HK-2 (cell line): ENCODE results near the gene MGAT5B.
"Not testable (repeated sequence)": the region's sequence is repeated elsewhere in the genome, so short reads cannot be mapped to it uniquely, and the experiment has no call there.

ENCODE experiments used
- DNase-seq: peaks from one replicate; pipeline ENCODE4 v3.0.0-alpha.2; 2018; ENCODE audit not compliant: unreplicated experiment

MGAT5B gene

GRCh38 chr17:76868176-76868668 lies at the start of gene MGAT5B:
TSS of gene MGAT5B (plus strand) at chr17:76868404. CDS start at chr17:76869030, 626 bp downstream.
- DNase-seq, result peak; percentile 81

GRCh38 chr17:76820039-76820438 lies 48.2 kb upstream of the MGAT5B start:
- DNase-seq, result no peak

DNA sequence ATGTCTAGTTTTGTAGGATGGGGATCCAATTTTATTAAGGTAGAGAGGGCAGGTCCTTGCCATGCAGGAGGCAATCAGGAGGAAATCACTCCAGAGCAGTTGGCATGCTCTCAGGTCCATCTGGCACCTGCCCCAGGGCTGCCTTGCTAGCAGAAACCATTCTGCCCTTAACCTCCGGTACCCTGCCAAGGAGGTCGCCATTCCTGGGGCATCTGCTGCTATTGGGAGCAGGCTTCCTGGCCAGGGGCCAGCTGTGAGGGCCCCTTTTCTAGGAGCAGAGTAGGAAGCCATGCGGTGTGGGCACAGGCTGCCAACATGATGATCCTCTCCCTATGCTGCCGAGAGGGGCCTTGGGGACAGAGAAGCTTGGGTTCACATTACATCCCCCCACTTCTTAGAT lies 47.6 kb upstream of the MGAT5B start:
- no peak for DNase-seq

DNA sequence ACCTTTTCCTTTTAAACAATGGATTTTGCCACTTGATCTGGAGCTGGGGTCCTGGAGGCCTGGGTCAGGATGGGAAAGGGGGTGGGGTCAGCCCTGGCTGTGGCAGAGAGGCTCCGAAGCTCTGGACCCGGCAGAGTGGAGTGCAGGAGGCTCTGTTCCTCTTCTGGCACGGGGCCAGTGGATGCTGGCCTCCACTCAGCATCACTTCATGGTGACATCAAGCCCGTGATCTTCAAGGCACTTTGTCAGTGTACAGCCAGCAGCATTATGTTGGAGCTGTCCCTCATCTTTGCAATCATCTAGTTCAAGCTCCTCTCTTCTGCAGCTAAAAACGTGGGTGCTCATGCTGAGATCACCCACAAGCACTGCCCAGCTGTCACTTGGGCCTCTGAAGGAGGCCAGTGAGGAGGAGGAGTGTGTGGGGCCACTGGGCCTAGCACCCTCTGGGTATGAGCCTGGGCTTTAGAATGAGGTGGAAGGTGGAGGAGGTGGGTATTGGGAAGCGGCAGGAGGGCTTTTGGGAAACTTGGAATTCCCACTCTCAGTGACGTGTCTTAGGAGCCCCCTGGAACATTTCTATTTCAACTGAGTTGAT lies 45.9 kb upstream of the MGAT5B start:
- no peak for DNase-seq

- peak; percentile 82 for DNase-seq
Observed at GRCh38 chr17:76824093-76824492, 44.1 kb upstream of the MGAT5B start.

- peak; percentile 47 for DNase-seq
Observed at GRCh38 chr17:76826330-76827068, 41.7 kb upstream of the MGAT5B start.

- no peak for DNase-seq
Observed at GRCh38 chr17:76827736-76828135, 40.5 kb upstream of the MGAT5B start.

- DNase-seq, result no peak
Observed at GRCh38 chr17:76830987-76831715, 37.1 kb upstream of the MGAT5B start.

DNA sequence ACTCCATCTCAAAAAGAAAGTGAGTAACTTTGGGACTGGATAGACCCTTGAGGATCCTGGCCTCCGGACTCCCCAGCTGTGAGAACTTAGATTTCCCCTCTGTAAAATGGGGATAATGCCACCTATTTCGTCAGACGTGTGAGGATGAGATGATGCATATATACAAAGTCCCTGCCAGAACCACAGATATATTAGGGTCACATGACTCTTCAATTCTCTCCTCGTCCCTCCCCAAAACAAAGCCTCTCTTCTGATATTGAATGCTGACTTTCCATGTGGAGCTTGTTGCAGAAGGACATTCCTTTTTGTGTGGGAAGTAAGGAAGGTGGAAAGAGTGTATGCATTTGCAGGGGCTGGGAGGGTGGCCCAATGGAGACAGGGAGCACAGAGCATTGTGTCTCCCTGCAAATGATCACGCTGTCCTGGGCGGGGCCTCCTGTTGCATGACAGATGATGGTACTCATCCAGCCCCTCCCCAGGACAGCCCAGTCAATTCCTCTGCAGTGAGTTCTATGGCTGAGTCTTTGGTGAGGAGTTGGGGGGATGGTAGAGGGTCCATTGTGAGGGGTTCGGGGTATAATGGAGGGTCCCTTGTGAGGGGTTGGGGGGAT lies 35.1 kb upstream of the MGAT5B start:
- no peak for DNase-seq

DNA sequence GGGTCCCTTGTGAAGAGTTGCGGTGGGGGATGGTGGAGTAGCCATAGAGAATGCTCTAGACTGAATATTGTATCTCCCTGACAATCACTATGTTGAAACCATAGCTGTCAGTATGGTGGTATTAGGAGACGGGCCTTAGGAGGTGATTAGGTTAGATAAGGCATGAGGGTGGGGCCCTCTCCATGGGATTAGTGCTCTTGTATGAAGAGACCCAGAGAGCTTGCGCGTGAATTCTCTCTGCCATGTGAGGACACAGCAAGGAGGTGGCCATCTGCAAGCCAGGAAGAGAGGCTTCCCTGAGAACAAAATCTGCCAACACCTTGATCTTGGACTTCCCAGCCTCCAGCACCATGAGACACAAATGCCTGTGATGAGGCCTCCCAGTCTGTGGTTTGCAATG lies 34.5 kb upstream of the MGAT5B start:
- no peak for DNase-seq

- no peak for DNase-seq
Observed at GRCh38 chr17:76834870-76835269, 33.3 kb upstream of the MGAT5B start.

GRCh38 chr17:76840443-76840767 lies 27.8 kb upstream of the MGAT5B start:
- DNase-seq, result no peak

GRCh38 chr17:76840884-76841775 lies 27.1 kb upstream of the MGAT5B start:
- no peak for DNase-seq

DNA sequence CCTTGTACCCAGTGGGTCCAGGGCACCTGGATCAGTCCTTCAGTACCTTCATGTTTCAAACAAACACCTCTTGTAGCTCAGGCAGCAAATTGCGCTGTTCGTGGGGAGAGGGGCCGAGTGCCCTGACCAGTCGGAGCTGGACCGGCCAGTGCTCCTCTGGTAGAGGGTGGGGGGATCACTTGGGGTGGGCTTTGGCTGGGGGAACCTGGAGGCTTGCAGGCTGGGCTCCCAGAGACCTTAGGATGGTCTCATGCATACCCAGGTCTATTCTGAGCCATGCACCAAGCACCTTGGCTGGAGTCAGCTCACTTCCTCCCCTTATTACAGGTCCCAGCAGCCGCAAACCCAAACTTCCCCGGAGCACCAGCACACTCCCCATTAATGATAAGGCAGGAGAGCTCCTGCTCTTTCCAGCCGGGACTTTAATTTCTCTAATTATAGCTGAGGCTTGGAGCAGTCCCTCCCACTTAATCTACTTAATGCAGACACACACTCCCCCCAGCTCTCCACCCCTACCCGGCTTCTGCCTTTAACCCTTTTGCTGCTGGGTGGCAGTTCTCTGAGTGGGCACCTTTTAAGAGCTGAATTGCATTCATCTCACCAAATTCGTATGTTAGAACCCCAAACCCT lies 26.3 kb upstream of the MGAT5B start:
- no peak for DNase-seq

DNA sequence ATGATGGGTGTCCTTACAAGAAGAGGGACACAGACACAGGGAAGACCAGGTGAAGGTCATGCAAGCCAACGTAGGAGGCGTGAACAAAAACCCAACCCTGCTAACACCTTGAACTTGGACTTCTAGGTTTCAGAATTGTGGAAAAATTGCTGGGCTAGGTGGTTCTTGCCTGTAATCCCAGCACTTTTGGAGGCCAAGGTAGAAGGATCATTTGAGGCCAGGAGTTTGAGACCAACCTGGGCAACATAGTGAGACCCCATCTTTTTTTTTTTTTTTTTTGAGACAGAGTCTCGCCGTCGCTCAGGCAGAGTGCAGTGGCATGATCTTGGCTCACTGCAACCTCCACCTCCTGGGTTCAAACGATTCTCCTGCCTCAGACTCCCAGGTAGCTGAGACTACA lies 25.1 kb upstream of the MGAT5B start:
- not testable (repeated sequence) for DNase-seq

- no peak for DNase-seq
Observed at GRCh38 chr17:76843703-76844484, 24.3 kb upstream of the MGAT5B start.

DNA sequence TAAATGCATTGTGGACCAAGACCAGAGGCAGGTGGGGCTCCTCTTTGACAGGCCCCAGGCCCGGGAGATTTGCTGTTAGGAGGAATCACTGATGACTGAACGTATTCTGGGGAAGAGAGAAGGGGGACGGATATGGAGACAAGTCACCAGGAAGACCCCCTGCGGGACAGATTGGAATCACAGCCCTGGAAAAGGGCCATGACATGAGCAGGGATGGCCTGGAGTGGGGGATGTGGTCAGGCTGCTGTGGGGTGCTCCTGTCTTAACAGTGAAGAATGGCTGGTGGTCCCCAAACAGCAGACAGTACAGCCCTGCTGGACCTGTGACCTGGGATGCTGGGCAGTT lies 23.7 kb upstream of the MGAT5B start:
- DNase-seq, result no peak

- DNase-seq, result no peak
Observed at GRCh38 chr17:76844846-76845245, 23.4 kb upstream of the MGAT5B start.

GRCh38 chr17:76845541-76846017 lies 22.6 kb upstream of the MGAT5B start:
- DNase-seq, result no peak

DNA sequence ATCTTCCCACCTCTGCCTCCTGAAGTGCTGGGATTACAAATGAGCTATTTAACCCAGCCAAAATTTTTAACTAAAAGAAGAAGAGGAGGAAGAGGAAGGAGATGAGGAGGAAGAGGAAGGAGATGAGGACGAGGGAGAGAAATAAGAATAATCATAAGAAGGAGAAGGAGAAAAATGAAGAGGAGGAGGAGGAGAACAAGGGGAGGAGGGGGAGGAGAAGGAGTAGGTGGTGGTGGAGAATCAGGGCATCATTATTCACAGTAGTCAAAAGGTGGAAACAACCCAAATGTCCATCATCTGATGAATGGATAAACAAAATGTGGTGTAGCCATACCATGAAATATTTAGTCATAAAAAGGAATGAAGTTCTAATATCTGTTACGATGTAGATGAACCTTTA lies 21.2 kb upstream of the MGAT5B start:
- no peak for DNase-seq
